Stimulated activated CD4-positive, alpha-beta T cell treated with anti-CD3 and anti-CD28 coated beads, Interleukin-15, amount 100 ng/mL, for 1 hour (primary cell): ENCODE measurements around the gene PMEPA1.

Source experiments
- DNase-seq, 2 donors: peaks; one replicate each; pipeline ENCODE4 v3.0.0-alpha.2; 2020; ENCODE audit warnings: low read depth in 1 of 2, low spot score in 1 of 2

The PMEPA1 gene

GRCh38 chr20:57679113-57679512, 30.7 kb downstream of the PMEPA1 start:
- DNase-seq, result no peak

- DNase-seq, result no peak
Measured at GRCh38 chr20:57678340-57678739, 31.5 kb downstream of the PMEPA1 start.

GRCh38 chr20:57677584-57677982, 32.2 kb downstream of the PMEPA1 start:
- DNase-seq, result no peak

DNA sequence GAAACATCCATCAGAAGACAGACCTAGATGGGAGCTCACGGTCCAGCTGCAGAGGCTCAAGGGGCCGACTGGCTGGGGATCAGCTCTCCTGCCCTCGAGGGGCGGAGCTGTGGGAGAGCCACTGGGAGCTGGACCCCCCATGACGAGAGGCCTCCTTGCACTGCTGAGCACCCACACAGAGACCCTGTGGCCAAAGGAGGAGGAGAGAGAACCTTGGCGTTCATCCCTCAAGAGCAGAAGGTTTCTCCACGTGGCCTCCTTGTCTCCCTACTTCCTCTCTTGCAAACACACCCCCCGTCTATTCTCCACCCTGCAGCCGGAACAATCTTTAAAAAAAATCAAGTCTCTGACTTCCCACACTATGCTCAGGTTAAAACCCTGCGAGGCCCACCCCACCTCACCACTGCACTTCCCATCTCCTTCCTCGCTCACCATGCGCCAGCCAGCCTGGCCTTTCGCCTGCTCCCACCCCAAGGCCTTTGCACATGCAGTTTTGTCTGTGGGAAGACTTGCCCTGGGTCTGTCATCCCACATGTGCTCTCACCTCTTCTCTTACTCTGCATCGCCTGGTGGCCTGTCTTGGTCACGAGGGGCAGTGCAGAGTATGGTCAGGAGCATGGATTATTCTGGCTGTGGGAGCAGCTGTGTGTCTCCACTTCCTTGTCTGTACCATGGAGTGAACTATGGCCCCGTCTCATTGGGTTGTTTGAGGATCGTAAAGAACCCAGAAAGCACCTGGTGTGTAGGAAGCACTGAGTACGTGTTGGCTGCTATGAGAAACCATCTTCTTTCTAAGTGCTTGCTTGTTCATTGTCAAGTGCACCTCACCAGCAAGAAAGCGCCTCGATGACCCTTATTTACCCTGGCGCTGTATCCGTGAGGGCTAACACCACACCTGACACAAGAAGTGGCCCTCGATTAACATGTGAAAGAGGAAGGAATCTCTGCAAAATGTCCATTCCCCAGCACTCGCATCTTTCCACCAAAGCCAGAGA, 32.9 kb downstream of the PMEPA1 start:
- DNase-seq, result no peak

DNA sequence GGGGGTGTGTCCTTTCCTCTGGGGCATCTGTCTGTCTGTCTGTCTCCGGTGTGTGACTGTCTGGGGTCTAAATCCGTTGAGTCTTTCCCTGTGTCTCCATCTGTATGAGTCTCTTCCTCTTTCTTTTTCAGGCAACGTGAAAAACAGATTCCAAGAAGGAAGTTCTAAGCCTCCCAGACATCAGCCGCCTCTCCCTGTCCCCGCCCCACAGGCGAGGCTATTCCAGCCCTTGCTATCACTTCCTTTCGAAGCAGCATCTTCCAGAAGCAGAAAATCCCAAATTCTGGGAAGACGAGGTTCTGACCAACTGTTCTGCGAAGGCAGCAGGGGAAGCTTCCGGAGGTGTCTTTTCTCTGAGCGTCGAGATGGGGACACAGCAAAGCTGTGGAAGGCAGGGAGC, 34.0 kb downstream of the PMEPA1 start:
- DNase-seq, result no peak

DNA sequence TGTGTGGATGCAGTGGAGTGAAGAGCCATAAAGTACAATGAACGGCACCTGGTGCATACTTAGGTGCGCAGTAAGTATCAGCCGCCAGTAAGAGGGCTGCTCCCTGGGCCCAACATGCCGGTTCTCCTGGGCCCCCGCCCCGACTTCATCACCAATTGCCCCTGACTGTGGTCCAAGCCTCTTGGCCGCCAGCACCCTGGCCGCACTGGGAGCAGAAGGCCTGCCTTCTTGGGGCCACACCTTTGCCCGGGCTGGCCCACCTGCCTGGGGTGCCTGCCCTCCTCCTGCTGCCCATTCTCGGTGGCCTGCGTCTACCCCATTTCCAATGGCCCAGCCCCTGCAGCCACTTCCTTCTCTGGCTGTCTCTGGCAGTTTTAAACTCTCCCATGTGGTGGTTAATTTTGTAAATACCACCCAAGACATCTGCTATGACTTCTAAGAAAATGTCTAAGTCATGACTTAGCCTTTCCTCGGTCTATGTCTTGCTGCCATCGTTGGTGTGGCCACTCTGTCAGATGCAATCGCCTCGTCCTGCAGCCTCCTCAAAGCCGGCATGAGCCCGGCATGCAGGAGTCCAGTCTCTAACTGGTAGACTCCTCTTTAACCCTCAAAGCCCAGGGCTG, 36.8 kb downstream of the PMEPA1 start:
- no peak for DNase-seq

DNA sequence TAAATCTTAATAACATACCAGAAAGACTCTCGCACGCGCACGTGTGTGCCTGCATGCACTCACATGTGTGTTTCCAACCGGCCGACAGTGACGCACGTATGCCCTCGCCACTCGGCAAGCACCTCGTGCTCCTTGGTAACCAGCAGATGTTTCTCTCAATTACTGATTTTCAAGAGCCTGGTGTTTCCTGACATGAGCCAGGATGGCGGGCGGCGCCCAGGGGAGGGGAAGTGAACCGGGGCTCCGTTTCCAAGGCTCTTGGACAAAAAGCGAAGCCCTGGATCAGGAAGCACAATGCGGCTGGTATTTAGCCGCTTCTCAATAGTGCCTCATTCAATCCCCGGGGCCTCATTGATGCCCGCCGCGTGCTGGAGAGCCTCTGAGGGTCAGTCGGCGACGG, 37.7 kb downstream of the PMEPA1 start:
- no peak for DNase-seq

DNA sequence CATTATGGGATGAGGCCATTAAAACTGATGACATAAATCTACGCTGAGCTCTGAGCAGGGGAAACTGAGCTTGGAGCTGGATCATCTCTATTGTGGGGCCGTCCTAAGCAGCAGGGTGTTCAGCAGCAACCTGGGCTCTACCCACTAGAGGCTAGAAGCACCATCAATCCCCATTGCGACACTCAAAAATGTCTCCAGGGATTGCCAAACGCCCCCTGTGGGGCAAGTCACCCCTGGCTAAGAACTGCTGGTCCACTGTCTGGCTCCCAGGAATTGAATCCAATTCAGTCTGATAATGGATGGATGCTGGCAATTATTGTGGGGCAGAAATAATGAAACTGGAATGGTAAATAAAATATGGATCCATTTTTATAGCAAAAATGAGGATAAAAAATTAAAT, 38.2 kb downstream of the PMEPA1 start:
- no peak for DNase-seq

DNA sequence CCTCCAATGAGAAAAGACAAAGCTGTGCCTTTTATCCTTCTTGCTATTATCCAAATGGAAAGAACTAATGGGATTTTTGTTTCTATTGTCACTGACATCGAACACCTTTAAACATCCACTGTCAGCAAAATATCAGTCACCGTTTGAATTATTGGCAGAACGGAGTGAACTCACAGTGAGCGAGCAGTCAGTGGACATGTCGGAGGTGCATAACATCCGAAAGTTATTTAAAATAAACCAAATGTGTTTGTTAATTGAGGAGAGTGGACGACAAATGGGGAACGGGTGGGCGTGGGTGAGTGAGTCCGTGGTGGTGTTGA, 38.8 kb downstream of the PMEPA1 start:
- no peak for DNase-seq

DNA sequence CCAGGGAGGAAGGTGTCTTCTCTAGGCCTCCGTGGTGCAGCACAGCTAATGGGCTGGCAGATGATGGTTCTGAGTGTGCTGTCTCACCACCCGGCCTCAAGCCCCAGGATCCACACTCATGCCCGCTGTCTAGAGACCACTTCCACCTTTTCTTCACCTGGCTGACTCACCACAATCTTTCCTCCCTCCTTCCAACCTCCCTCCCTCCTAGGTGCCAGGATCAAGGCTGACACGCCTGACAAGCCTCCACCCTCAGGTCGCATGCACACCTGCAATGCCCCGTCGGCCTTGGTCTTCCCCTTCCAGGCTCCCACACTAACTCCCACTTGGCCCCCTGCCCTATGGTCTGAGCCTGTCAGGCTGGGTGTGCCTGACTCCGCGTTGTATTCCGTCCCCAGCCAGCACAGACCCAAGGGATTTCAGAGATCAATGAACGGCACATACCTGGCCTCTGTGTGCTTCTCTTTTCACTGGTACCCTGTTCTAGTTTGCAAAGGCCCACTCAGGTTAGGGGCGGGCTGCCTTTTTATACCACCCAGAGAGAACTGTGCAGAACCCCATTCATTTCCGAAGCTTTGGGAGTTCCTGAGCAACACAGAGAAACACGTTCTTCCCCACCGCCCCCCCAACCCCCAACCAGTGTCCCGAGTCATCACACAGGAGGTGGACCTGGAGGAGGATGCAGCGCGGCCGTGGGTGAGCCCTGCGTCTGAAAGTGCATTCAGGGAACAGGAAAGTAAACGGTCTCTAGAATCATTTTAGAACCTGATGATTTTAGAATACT, 39.3 kb downstream of the PMEPA1 start:
- no peak for DNase-seq

- no peak for DNase-seq
Measured at GRCh38 chr20:57669632-57670031, 40.2 kb downstream of the PMEPA1 start.

DNA sequence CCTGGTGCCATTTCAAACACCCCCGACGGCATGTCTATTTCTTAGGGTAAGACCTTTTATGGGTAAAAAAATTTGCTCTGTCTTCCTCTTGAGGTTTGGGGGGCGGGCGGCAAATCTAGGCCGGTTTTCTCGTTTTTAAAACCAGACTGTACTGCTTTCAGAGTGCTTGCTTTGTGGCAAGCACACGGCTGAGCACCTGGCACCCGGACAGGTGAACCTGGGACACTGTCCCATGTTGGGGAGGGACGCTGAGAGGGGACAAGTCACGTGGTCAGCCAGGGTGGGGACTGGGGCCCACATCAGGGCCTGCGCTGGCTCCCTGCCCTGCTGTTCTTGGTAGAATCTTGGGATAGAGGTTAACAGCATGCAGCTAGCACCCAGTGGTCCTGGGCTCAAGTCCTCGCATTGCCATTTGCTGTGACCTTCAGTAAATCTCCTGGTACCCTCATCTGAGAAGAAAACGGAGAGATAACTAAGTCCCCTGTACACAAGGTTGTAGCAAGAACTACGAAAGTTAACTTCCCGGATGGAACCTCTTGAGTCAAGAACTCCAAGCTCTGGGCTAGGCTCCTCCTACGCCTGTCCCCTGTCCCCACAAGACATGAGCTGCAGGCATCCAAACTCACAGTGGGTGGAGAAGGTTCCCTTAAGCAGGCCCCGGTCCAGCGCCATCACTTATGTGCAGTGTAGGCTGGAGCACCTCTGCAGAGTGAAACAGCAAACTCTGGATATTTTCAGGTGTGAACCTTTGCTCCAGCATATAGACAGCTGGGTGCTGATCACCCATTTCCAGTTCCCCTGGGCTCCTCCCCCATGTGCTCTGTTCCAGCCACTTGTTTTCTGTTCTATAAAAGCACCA, 41.7 kb downstream of the PMEPA1 start:
- no peak for DNase-seq

- DNase-seq, result no peak
Measured at GRCh38 chr20:57667388-57667787, 42.4 kb downstream of the PMEPA1 start.

- no peak for DNase-seq
Measured at GRCh38 chr20:57666834-57667157, 43.0 kb downstream of the PMEPA1 start.

DNA sequence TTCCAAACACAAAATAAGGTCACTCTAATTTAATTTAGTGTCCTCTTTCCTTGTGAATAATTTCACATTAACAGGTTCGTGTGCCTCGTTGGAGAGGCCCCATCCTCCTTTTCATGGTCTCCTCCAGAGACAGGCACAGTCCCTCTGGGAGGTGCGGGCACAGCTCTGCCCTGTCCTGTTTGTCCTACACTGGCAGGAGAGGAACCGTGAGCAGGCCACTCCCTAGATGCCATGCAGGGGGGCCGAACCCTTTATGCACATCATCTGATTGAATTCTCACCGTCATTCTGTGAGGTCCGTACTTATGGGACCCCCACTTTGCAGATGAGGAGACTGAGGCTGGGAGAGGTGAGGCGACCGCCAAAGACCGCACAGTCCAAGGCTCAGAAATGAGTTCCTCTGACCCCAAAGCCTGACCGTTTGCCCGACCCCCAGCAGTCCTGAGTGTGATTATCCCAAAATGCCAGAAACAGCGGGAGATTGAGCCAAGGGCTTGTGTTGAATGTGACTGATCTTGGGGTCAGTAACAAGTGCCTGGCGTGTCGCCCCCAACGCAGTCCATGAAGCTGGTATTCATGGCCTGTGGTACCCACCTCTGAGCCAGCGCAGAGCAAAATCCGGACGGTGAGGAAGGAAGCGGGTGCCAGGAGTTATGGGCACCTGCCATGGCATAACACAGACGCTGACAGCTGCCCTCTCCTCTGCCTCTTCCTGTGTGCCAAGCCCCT, 43.5 kb downstream of the PMEPA1 start:
- no peak for DNase-seq

GRCh38 chr20:57665589-57665971, 44.2 kb downstream of the PMEPA1 start:
- DNase-seq, result no peak

GRCh38 chr20:57664924-57665588, 44.8 kb downstream of the PMEPA1 start:
- no peak for DNase-seq

DNA sequence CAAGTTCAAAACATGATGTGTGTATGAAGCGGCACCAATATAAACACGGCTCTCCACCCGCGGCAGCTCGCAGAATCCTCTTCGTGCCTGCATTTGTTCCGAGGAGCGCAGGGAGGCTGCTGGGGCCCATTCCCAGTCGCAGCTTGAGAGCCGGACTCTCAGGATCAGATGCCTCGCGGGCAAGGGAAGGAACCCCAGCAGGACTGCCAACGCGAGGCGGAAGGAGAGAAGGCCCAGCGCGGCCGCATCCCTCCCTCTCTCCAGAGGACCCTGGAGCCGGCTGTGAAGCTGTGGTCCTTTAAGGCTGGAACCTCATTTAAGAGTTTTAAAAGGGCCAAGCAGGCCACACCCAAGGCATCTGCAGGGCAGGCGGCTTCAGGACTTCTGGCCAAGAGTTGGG, 45.3 kb downstream of the PMEPA1 start:
- no peak for DNase-seq

DNA sequence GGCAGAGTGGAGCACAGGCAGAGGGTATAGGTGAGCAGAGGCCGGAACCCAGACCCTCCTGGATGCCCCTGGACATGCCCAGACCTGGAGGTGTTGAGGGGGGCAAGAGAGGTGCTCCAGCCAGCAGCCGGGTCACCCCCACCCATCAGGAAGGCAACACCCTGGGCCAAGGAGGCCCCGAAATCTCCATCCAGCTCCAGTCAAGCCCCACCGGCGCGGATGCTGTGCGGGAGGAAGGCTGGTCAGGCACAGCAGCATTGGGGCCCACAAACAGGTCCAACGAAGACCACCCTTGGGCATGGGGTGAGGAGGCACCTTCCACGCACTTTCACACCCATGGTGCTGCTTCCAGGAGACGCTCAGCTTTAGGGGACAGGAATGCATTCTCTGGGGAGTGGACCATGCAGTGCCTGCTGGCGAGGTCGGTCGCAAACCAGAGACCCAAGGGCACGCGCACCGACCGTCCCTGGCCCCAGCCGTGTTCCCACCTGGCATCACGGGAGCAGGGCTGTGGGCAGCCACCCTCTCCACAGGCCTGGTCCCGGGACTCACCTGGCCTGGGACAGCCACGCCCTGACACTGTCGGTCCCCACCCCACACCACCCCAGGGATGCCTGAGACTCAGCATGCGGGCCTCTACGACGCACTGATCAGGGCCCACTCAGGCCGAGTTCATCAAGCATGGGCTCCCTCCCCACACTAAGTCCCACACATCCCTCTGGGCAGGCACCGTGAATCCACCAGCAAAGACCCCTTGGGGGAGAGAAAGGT, 45.9 kb downstream of the PMEPA1 start:
- DNase-seq, result no peak
